ENCODE measurements around the gene ELMO1.

Gene ELMO1

DNA sequence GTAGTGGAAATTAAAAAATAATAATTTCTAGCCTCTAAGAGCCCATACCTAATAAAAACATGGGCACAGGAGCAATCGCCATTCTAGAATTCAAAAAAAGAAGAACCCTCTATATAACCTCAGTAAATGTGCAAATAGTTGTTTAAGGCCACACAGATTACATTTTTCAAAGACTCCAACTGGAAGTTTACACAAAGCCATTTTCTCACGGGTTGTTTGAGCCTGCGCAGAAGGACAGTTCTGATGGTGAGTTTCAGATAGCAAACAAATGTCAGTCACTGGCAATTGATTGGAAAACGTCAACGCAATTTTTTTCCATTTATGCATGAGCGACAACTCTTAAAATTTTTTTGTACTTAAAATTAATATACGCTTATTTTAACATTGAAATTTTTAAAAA is 23.0 kb upstream of the ELMO1 start:
- ATAC-seq (no peak), DNase-seq (no peak)

DNA sequence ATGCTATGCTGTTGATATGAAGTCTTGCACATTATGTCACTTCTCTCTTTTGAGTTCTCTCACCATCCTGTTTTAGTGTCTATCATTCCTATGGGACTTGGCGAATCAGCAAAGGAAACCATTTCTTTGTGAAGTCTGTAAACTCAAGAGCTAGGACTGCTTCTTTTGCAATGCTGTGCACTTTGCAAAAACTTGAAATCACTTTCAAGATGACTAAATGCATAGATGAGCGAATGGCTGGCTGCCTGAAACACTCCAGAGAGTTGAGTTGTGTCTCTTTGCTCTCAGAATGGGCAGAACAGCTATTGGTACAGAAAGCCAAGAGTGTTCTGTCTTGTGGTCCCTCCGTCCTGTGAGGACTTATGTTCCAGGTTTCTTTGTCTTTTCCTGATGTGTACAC is 18.3 kb upstream of the ELMO1 start:
- ATAC-seq: no peak

DNA sequence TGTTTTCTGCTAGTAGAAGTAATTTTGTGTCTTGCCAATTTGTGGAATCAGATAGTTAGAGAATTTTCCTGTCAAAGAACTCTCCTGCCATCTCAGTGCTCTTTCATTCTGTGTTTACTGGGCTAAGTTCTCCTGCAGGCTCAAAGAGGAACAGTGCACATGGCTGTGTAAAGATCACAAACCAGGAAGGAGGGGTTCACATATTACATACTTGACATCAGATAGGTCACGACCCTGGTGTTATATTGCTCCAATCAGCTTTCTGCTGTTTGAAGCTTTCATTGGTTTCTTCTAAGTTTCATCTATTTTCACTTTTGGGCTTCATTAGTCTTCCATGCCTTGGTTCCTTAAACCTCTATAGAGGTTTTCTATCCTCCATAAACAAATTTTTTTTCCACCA is 13.5 kb upstream of the ELMO1 start:
- DNase-seq (no peak), ATAC-seq (no peak)

More for the DNA sequence above, 18.3 kb upstream of the ELMO1 start:
- DNase-seq: no peak

DNA sequence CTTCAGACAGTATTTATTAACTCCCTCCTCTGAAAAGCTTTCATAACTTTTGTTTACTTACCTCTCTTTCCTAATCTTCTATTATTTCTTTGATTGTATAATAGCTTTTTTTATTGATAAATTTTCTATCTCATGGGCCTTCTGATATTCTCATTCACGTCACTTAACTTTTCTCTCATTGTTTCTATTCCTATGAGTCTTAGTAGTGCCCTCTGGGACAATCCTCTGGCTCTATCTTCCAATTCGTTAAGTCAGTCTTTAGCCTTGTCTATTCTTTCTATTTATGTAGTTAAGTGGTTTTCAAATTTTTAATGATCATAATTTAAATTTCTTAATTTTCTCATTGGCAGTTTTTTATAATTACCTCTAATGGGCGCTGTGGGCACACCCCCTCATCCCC is 6.4 kb upstream of the ELMO1 start:
- ATAC-seq: no peak
- no peak for DNase-seq

DNA sequence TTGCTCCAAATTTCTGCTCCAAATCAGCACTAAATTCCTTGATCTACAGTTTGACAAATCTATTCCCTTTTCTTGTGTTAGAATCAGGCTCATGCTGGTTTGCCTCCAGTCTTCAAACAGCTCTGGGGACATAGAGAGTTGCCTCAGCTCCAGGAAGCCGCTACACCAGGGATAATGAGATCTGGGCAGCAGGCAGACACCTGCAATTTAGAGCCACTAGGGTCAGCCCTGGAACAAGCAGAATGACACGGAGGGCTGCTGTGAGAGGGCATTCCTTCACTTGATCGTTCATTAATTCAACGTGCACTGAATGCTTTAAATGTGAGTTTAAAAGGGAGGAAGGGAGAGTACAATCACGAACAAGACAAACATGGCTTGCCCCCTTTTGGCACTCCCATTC is 3.7 kb upstream of the ELMO1 start:
- no peak for DNase-seq
- ATAC-seq: no peak

DNA sequence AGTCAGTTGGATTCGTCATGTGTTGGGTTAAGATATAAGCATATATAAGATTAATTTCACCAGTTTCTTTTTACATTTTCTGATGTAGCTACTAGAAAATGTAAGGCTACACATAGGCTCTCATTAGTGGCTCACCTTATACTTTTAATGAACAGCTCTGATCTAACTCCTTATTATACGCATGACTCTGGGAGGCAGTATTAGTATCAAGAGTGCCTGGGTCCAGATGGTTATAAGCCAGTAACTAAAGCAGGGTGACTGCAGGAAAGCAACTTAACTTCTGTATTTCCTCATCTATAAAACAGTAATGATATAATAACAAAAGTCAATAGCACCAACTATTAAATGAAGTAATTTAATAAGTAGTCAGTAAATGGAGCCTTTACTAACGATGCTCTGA is 1.4 kb upstream of the ELMO1 start:
- DNase-seq (no peak), ATAC-seq (no peak)

DNA sequence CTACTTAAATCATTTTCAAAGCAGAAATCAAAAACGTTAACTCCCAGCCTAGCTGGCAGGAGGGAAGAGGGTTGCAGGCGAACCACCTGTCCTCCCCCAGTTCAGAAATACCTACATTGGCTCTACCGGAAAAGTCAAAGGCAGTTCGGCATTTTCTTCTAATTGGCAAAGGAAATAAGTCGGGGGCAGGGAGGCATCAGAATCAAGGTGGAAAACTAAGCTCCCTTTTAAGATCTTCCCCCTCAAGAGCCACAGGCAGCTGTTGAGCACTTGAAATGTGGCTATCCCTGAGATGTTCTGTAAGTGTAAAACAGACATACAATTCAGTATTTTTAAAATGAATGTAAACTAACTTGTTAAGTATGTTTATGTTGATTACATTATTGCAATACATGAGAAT is 957 bp upstream of the ELMO1 start:
- no peak for DNase-seq
- no peak for ATAC-seq

DNA sequence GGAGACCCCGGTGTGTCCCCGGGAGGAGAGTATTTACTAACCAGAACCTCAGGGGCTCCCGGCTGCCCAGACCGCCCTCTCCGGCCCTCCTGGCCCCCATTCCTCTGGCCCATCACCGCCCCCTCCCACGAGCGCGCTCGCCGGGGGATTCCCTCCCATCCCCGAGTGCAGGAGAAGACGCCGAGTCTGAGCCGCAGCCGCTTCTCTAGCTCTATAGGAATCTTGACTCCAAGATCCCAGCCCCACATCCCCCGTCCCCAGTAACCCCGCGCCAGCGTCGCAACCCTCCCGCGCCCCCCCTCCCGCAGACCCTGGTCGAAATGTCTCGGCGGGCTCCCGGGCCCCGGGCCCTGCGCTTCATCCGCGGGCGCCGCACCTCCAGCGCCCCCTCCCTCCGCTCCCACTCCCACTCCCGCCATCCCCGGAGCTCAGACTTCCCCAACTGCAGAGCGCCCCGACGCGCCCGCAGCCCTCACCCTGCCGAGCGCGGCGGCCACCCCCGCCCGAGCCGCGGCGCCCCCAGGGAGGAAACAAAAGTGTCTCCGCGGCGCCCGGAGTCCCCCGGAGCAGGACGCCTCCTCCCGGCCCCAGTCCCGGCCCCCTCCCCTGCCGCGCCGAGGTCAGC is 541 bp downstream of the ELMO1 start:
- ATAC-seq (peak; percentile 7), DNase-seq (no peak)

DNA sequence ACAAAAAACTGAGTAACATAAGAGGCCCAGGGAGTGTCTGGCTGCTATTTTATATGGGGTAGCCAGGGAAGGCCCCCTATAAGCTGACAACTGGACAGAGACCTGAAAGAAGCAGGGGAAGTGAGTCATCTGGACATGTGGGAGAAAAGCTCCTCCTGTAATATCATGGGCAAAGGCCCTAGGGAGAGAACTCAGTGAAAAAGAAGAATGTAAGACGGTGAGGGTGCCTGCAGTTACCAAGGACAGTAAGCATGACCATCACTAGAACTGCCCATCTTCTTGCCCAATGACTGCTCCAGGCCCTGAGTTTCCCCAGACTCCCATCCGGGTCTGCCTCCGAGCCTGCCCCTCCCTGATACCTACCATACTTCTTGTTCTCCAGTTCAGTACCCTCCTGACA is 2.3 kb downstream of the ELMO1 start:
- DNase-seq (no peak), ATAC-seq (no peak)

DNA sequence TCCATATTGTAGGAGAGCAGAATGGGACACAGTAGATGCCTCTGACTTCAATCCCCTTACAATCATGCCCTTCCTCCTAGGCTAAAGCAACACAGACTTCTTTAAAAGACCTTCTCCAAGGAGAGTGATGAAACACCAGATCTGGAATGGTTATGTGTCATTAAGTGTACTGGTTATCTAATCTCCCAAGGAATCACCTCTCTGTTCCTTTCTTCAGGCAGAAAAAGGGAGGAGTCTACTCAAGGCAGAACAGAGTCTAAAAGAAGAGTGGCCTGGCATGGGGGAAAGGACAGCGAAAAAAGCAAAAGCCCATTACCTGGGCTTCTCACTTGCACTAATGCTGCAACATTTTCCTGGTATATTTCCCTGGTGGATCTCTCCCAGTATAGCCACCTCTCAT is 2.9 kb downstream of the ELMO1 start:
- DNase-seq (no peak), ATAC-seq (no peak)

DNA sequence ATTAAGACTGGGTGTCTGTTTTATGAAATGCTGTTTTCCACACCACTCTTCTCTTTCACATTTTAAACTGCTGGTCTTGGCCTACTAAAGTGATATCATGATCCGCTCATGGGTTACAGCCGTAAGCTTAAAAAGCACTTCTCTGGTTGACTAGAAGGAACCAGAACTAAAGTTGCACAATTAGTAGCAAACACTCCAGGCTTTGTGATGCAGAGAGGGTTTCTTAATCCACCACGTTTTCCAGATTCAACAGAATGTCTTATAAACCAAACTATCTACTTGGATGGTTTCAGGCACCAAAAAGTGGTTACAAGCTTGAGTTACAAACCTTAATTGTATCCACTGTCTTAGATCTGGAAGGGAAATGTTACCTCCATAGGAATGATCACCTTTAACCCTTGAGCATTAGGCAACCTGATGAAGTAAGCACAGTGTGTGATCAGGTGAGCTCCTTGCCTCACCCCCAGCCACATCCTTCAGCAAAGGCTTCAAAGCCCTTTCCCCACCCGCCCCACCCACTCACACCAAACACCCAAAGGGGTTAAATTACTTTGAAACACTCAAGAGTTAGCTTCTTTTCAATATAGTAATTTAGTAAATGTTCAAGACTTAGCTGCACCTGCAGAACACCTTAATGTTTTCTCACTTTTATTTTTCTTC is 3.5 kb downstream of the ELMO1 start:
- DNase-seq: no peak
- no peak for ATAC-seq

DNA sequence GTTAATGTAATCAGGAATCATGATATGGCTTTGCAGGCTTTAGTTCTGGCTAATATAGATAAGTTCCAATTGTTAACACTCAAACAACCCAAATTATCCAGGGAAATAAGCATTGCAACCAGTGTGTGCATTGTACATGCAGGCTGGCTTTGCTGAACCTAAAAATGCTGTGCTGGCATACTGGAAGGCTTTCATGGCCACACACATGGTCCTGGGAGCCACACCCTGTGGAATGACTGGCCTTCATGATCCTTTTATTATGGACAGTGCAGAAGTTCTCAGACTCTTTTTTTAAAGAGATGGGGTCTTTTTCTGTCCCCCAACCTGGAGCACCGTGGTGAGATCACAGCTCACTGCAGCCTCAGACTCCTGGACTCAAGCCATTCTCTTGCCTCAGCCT is 5.0 kb downstream of the ELMO1 start:
- no peak for ATAC-seq
- DNase-seq: no peak

DNA sequence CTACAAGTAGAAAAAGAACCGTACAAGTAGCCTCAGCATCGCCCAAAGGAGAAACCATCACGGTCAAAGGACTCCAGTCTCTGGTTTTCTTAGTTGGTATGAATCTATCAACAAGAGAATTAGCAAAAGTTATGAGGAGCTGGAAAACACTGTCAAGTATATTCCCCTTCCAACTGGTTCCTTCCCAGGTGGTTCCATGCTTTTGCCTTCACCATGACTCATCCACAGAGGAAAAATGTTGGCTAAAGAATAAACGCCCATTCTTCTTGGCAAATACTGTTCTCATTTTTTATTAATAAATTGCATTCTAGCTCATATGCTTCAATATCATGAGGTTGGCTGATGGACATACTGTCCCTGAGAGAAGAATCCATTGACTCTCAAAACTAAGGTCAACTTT is 6.4 kb downstream of the ELMO1 start:
- ATAC-seq (no peak), DNase-seq (no peak)

DNA sequence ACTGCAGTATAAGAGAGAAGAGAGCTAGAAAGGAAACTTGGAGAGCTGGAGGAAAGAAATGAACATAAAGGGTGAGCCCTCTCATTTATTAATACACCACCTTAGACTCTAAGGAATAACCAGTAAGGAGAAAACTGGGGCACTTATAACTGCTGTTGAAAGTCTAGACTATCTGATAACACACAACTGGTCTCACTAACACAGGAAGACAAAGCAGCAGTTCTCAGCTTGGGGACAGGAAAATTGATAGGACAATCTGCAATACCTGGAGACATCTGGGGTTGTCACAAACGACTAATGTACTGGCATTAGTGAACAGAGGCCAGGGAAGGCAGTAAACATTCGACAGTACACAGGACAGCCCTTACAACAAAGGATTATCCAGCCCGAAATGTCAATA is 6.8 kb downstream of the ELMO1 start:
- no peak for DNase-seq
- no peak for ATAC-seq

DNA sequence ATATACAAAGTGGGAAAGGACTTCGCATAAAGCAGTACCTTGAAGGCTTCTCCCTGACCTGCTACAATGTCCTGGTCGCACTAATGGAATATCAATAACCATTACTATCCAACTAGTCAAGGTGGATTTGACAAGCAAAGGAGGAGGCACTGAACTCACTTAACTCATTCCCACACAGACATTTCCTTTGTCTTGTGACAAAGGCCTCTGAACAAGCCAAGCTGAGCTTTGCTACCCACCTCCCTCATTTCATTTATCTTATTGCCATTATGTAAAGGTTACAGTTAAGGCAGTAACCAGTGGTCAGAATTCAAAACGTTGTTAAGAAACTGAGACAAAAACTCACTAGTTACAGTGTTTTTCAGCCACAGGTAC is 7.3 kb downstream of the ELMO1 start:
- ATAC-seq (no peak), DNase-seq (no peak)

DNA sequence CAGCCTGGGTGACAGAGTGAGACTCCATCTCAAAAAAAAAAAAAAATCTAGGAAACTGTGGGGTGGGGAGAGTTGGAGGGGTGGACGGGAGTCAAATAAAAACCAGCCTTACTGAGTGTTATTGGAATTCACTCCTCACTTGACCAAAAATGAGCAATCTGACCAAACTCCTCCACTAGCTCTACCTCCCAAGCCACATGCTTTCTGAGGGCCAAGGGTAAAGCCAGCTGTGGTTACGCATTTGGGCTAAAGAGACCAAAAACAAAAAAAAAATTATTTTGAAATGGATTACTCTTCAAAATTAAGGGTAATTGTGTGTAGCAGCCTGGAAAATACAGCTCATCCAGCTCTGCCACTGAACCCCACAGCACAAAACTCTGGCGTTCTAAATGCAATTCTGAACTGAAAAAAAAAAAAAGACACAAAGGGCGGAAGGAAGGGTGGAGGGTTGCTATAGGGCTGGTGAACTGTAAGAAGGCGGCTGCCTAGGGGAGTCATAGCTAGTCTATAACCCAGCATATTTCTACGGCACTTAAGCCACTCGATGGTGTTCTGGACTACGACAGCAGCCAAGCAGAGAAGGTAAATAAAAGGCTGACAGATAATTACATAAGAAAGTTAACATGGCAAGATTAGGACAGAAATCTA is 7.8 kb downstream of the ELMO1 start:
- ATAC-seq (peak; percentile 88), DNase-seq (peak; percentile 35)

DNA sequence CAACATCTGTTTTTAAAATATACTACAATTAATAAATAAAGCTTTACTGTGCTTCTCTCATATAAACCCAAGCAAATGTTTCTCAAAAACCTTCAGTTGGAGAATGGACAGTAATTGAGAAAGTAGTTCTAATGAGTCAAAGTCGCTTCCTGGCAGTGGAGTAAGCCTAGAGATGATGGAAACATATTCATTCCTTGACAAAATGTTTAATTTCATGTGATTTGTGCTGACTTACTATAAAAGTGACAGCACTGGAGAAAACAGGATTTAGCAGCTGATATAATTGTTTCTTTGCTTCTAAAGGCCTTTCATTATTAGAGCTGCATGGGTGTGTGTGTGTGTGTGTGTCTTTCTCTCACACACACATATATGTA is 9.0 kb downstream of the ELMO1 start:
- no peak for DNase-seq
- no peak for ATAC-seq

DNA sequence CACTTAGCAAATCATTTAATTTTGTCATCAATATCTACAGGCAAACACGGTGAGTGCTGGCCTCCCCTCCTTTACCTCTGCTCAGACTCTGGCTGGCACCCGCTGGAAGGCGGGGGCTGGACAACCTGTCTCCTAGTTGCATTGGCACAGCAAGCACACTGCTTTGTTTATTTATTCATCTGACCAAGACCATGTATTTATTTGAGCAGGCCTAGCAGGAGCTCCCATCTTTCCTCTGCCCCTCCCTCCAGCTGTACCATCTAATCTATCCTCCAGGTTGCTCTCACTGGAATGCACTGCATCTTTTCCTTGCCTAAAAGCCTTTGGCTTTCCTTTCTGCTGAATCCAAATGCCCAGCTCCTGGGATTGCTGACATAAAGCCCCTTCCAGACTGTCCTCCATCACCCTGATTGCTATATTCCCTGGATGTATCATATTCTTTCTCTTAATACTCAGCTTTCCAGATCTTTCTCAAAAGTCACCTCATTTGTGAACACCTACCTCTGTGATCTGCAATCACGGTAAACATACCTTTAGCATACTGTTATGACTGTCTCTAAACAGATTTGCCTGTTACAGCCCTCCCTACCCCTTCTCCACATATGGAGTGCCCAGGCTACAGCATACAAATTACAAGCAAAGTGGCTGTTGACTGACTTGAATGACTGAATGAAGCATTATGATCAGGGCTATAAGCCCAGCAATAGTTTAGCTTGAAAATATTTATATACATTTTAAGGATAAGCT is 9.6 kb downstream of the ELMO1 start:
- DNase-seq: no peak
- no peak for ATAC-seq

DNA sequence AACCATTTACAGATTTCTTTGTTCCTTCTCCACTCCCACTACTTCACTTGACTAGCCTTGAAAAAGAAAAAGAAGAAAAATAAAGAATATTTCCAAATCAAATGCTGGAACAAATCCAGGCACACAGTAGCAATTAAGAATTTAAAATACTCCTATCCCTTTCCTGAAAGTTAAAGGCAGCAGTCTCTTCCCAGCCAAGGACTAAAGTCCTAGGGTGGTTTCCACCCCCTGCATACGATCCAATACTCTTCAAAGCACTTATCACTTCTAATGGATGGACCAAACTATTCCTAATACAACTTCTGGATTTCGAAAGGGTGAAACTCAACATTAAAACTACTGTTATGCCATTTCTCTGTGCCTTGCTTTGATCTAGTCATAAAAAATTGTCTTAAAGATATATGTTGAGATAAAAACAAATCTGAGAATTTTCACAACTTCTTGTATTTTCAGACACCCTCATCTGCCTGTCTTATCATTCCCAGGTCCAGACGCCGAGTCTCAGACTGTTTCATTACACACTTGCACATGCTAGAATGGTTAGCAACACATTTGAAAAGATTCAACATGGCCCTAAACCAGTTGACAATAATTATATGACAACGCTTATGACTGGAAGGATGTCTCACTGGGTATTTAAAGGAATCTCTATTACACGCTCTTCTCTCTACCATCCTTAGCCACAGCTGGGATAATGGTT is 13.4 kb downstream of the ELMO1 start:
- no peak for ATAC-seq
- DNase-seq: no peak

DNA sequence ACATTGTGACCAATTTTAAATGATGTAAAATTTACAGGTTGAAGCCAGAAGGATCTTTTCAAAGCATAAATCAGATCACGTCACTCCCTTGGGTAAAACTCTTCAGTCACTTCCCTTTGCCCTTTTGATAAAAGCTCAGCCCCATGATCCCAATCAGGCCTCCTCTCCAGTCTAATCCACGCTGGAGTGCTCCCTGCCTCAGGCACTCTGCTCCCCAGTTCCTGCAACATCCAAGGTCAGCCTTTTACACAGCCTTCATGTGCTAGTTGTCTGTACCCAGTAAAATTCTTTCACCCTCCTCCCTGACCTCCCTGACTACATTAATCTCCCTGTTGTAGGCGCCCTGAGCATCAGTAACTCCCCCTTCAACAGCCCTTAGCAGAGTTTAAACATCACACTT is 14.1 kb downstream of the ELMO1 start:
- DNase-seq: no peak
- ATAC-seq: no peak

DNA sequence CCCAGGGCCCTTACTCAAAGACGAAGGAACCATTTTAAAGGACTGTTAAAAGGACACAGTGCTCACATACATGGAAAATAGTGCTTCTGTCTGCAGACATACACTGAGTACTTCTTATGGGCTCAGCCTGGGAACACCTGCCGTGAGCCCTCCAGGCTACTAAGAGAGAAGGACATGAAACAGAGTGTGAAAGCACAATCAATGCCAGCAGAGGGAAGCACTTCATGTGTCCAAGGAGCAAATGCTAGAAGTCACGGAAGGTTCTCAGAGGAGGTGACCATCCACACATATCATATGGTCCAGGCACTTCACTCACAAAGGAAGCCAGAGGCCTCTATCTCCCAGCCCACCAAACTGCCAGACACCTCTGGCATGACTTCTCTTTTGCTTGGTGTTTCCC is 15.5 kb downstream of the ELMO1 start:
- ATAC-seq (no peak), DNase-seq (no peak)

DNA sequence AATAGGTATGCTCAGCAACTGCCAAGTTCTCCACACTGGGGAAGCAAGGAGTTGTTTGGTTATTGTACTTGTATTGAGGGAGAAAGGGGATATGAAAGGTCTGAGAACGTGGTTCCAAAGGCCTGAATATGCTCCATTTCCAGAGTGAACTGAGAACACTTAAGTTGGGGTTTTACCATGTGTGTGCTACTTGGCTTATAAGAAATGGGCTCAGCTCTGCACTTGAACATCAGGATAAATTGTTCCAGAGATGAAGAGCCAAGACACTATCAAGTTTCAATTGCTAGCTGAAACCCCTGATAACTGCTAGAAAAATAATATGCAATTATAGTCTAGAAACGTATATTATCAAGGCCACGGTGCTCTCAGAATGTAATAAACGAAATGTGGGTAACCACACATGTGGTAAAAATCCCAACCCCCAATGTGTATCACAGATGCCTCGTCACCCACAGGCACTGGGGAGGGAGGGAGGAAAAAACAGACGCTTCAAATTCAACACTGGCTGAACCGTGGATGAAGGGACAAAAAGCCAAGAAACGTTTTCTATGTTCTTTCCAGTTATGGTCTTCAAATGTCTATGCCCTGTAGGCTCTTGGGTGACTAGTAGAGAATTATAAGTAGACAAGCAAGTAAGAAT is 16.3 kb downstream of the ELMO1 start:
- DNase-seq (peak; percentile 35), ATAC-seq (peak; percentile 83)
